Endothelial cell of umbilical vein (primary cell): Measurements from ENCODE around the gene CHAC2. TPM values are rescaled to one million over a fixed set of nuclear protein-coding genes. Genes with fewer than 3 reads are reported as not detected.

Experiments used
- BruUV-seq: library from RNA; stranded (reverse); fragments of 400-500 nt; replicated peaks from 2 replicates; lab custom pipeline; 2021; lab: Mats Ljungman, UMichigan
- CTCF ChIA-PET: fragments of 300-600, 350-600 bp; sonication (Branson Sonifier 250); formaldehyde crosslinking; loops from one replicate; lab custom pipeline; 2021; ENCODE audit warnings: antibody characterized with exemption, inconsistent platforms; lab: Charles Lee
- POLR2A ChIA-PET: fragments of 300-600, 350-600 bp; sonication (Branson Sonifier 250); formaldehyde crosslinking; loops from one replicate; lab custom pipeline; 2021; ENCODE audit warnings: antibody characterized with exemption, inconsistent platforms; lab: Charles Lee
- DNase-seq: peaks from one replicate; pipeline ENCODE4 v3.0.0-alpha.2; 2011; ENCODE audit warnings: low read depth, low spot score
- FAIRE-seq: peaks from 2 replicates; lab custom pipeline; 2011; peaks lifted over from hg19 to GRCh38; lab: Jason Lieb, UNC
- H2AFZ ChIP-seq: 2 replicates; pipeline ENCODE4 v1.6.0; 2012; ENCODE audit warnings: low read depth, low read length, control low read depth, inconsistent platforms
- H3K27ac ChIP-seq: 2 replicates; pipeline ENCODE4 v1.5.1; 2011; ENCODE audit warnings: low read depth, mild to moderate bottlenecking, control low read depth, low read length, moderate library complexity; ENCODE audit not compliant: insufficient read depth
- H3K27me3 ChIP-seq, 2 experiments: 2 replicates each; pipeline versions ENCODE4 v1.6.0 to v1.6.1; 2011; ENCODE audit warnings: low read length in 2 of 2, mixed read lengths in 1 of 2; ENCODE audit not compliant: control insufficient read depth in 2 of 2, insufficient read depth in 2 of 2
- H3K36me3 ChIP-seq, 2 experiments: 2 replicates in 1 of 2; 3 replicates in 1 of 2; pipeline ENCODE4 v1.5.1; 2011; ENCODE audit warnings: low read length in 2 of 2, mild to moderate bottlenecking in 1 of 2, moderate library complexity in 1 of 2; ENCODE audit not compliant: control insufficient read depth in 2 of 2, insufficient read depth in 2 of 2; ENCODE audit errors: extremely low read depth in 1 of 2
- H3K4me1 ChIP-seq: 3 replicates; pipeline ENCODE4 v1.5.1; 2011; ENCODE audit warnings: mild to moderate bottlenecking, low read length; ENCODE audit not compliant: control insufficient read depth, insufficient read depth; ENCODE audit errors: extremely low read depth
- H3K4me2 ChIP-seq: 2 replicates; pipeline ENCODE4 v1.6.1; 2011; ENCODE audit warnings: low read length, control low read depth, mixed read lengths; ENCODE audit not compliant: insufficient read depth
- H3K4me3 ChIP-seq, 3 experiments: fragments of 200-600 bp in 1 of 3; sonication (generic), shearing (Covaris generic) in 1 of 3; replicated peaks in 1 of 3; 2 replicates each; pipeline ENCODE4 v1.5.1; 2011 to 2016; ENCODE audit warnings: control low read depth in 3 of 3, low read length in 3 of 3, mild to moderate bottlenecking in 2 of 3, inconsistent platforms in 1 of 3, low read depth in 1 of 3, moderate library complexity in 1 of 3; ENCODE audit not compliant: insufficient read depth in 1 of 3
- H3K79me2 ChIP-seq: 2 replicates; pipeline ENCODE4 v1.6.0; 2012; ENCODE audit warnings: low read length, inconsistent platforms; ENCODE audit not compliant: control insufficient read depth, insufficient read depth
- H3K9ac ChIP-seq: replicated peaks from 2 replicates; pipeline ENCODE3; 2011; ENCODE audit warnings: low read length, control low read depth; ENCODE audit not compliant: insufficient read depth; ENCODE audit errors: extremely low read depth
- H3K9me1 ChIP-seq: replicated peaks from 3 replicates; pipeline ENCODE4 v1.6.0; 2011; ENCODE audit warnings: mild to moderate bottlenecking, low read length; ENCODE audit not compliant: control insufficient read depth, insufficient read depth; ENCODE audit errors: extremely low read depth
- H3K9me3 ChIP-seq: replicated peaks from 2 replicates; pipeline ENCODE4 v1.5.1; 2012; ENCODE audit warnings: low read length, inconsistent platforms; ENCODE audit not compliant: control insufficient read depth, insufficient read depth
- H4K20me1 ChIP-seq: replicated peaks from 2 replicates; pipeline ENCODE3; 2011; ENCODE audit warnings: mild to moderate bottlenecking, low read length; ENCODE audit not compliant: control insufficient read depth, insufficient read depth; ENCODE audit errors: extremely low read depth
- CTCF ChIP-seq, 2 donors: IDR thresholded peaks; 1 replicate in 1 of 2; 2 replicates in 1 of 2; pipeline ENCODE4 v1.5.1; 2011; ENCODE audit warnings: low read length in 2 of 2, mild to moderate bottlenecking in 2 of 2, moderate library complexity in 2 of 2, control low read depth in 1 of 2, inconsistent platforms in 1 of 2, low read depth in 1 of 2; ENCODE audit not compliant: insufficient read depth in 1 of 2; ENCODE audit errors: extremely low read depth in 1 of 2
- EZH2 ChIP-seq: IDR thresholded peaks from 2 replicates; pipeline ENCODE4 v1.6.1; 2012; ENCODE audit warnings: borderline replicate concordance, low read depth, mild to moderate bottlenecking, moderate library complexity, low read length, inconsistent platforms; ENCODE audit not compliant: severe bottlenecking
- GATA2 ChIP-seq: IDR thresholded peaks from 2 replicates; pipeline ENCODE4 v1.7.0; 2011; ENCODE audit warnings: low read depth, mild to moderate bottlenecking, moderate library complexity, mixed read lengths, low read length; ENCODE audit not compliant: insufficient read length, insufficient read depth
- JUN ChIP-seq: IDR thresholded peaks from 2 replicates; pipeline ENCODE4 v1.6.1; 2011; ENCODE audit warnings: borderline replicate concordance, low read depth; ENCODE audit not compliant: insufficient read length, insufficient read depth
- MAX ChIP-seq: IDR thresholded peaks from 2 replicates; pipeline ENCODE4 v1.6.1; 2011; ENCODE audit not compliant: insufficient read depth, insufficient read length
- MYC ChIP-seq: IDR thresholded peaks from one replicate; pipeline ENCODE4 v1.6.1; 2011; ENCODE audit warnings: mild to moderate bottlenecking, low read depth, low read length
- POLR2A ChIP-seq: IDR thresholded peaks from 2 replicates; pipeline ENCODE4 v1.6.1; 2012; ENCODE audit warnings: low read depth, mild to moderate bottlenecking, control low read depth, low read length
- POLR2AphosphoS5 ChIP-seq: IDR thresholded peaks from 2 replicates; pipeline ENCODE4 v1.6.1; 2012; ENCODE audit warnings: low read depth, mild to moderate bottlenecking, control low read depth, low read length, moderate library complexity; ENCODE audit not compliant: insufficient read depth
- dilution Hi-C: fragments of 300-500 bp; cut with MboI; formaldehyde crosslinking; loops from one replicate; pipeline ENCODE4 v1.15.0; 2019; ENCODE audit warnings: low sequenced_read_pairs; ENCODE audit not compliant: extremely low pct_ligation_motif_present
- intact Hi-C: fragments of 100-400 bp; cut with micrococcal nuclease; formaldehyde crosslinking; loops from one replicate; pipeline ENCODE4 v1.10.0; 2022
- polyA plus RNA-seq, 4 experiments: library from polyadenylated mRNA; depleted of rRNA in 3 of 4; stranded (reverse) in 3 of 4; unstranded in 1 of 4; fragments of >200 nt; gene quantifications; 2 replicates each; pipeline versions ENCODE4 v1.2.1 to v1.2.3, GENCODE V29; 2011 to 2012; ENCODE audit warnings: missing spikeins in 1 of 4
- total RNA-seq: library from RNA; stranded (reverse); gene quantifications from 2 replicates; pipeline ENCODE4 v1.2.3, GENCODE V29; 2021

The CHAC2 gene
- total and polyA plus RNA-seq, 2 donors (not counting 3 experiments of a cell fraction or from before 2014, with no cell fraction given) = 3.4 to 8.3 TPM

- TF ChIP-seq EZH2 = no peak
- no peak for TF ChIP-seq POLR2AphosphoS5
- no peak for TF ChIP-seq JUN
- no peak for TF ChIP-seq POLR2A
- no peak for TF ChIP-seq MYC
- TF ChIP-seq CTCF (IDR thresholded peaks at IDR 0.05; ENCODE audit: extremely low read depth in 1 of 2, insufficient read depth in 1 of 2, low read depth in 1 of 2, low read length in 2 of 2) = no peak
- TF ChIP-seq MAX = no peak
- no peak for TF ChIP-seq GATA2
- FAIRE-seq = no peak
- no peak overlapping the region for H3K9ac ChIP-seq
- H4K20me1 ChIP-seq = no peaks in the 10 kb centered on the region
- H3K36me3 ChIP-seq = peaks cover 7% of the 10 kb centered on the region in 2 experiments
- ChIA-PET POLR2A (no interaction called here), CTCF (no interaction called here)
- no peak for DNase-seq
- no peaks in the 10 kb centered on the region for H3K79me2 ChIP-seq
- H3K27ac ChIP-seq = no peak overlapping the region
- no peaks in the 10 kb centered on the region for H3K27me3 ChIP-seq
- no TSS peak for BruUV-seq
- H3K9me3 ChIP-seq = no peaks in the 10 kb centered on the region
- no peak overlapping the region for H3K4me3 ChIP-seq
- H3K9me1 ChIP-seq = no peaks in the 10 kb centered on the region
- no peak overlapping the region for H3K4me2 ChIP-seq
- intact Hi-C loops (no loop called here), dilution Hi-C loops (no loop called here)
- H3K4me1 ChIP-seq = no peaks in the 10 kb centered on the region
- no peak overlapping the region for H2AFZ ChIP-seq
Observed at GRCh38 chr2:53818854-53819435, 51.3 kb downstream of the CHAC2 start.
